ENCODE measurements around the gene BLVRB.
"Not testable (repeated sequence)": the region's sequence is repeated elsewhere in the genome, so short reads cannot be mapped to it uniquely, and the experiment has no call there.

Gene BLVRB

GRCh38 chr19:40475878-40476644 lies 10.5 kb upstream of the BLVRB start:
- DNase-seq: not testable (repeated sequence)

GRCh38 chr19:40474737-40475136 lies 9.2 kb upstream of the BLVRB start:
- no peak for DNase-seq

GRCh38 chr19:40472516-40472915 lies 7.0 kb upstream of the BLVRB start:
- no peak for DNase-seq

- DNase-seq: no peak
Measured at GRCh38 chr19:40471111-40471510, 5.6 kb upstream of the BLVRB start.

- no peak for DNase-seq
Measured at GRCh38 chr19:40469011-40469410, 3.5 kb upstream of the BLVRB start.

- no peak for DNase-seq
Measured at GRCh38 chr19:40466985-40467734, 1.6 kb upstream of the BLVRB start, which contains the start of gene SPTBN4. Gene SPTBN4 (plus strand): TSS chr19:40467001. CDS start chr19:40472622, 5,621 bp downstream.

- DNase-seq: no peak
Measured at GRCh38 chr19:40466219-40466984, 857 bp upstream of the BLVRB start.

GRCh38 chr19:40465025-40465556 lies 454 bp downstream of the BLVRB start:
- DNase-seq: peak; percentile 53

GRCh38 chr19:40464059-40465024 lies 1.2 kb downstream of the BLVRB start:
- DNase-seq: no peak

- DNase-seq: not testable (repeated sequence)
Measured at GRCh38 chr19:40463587-40464037, 1.9 kb downstream of the BLVRB start.

GRCh38 chr19:40461669-40462221 lies 3.8 kb downstream of the BLVRB start:
- no peak for DNase-seq

GRCh38 chr19:40460185-40460584 lies 5.4 kb downstream of the BLVRB start:
- DNase-seq: no peak

- DNase-seq: no peak
Measured at GRCh38 chr19:40458597-40458974, 7.0 kb downstream of the BLVRB start.

GRCh38 chr19:40457953-40458596 lies 7.5 kb downstream of the BLVRB start:
- no peak for DNase-seq

GRCh38 chr19:40457048-40457447 lies 8.5 kb downstream of the BLVRB start:
- no peak for DNase-seq

GRCh38 chr19:40453943-40454342 lies 11.6 kb downstream of the BLVRB start:
- DNase-seq: not testable (repeated sequence)

- DNase-seq: no peak
Measured at GRCh38 chr19:40453151-40453735, 12.3 kb downstream of the BLVRB start.

- no peak for DNase-seq
Measured at GRCh38 chr19:40452016-40452415, 13.5 kb downstream of the BLVRB start.

GRCh38 chr19:40450664-40451063 lies 14.9 kb downstream of the BLVRB start:
- no peak for DNase-seq

GRCh38 chr19:40449506-40449905 lies 16.0 kb downstream of the BLVRB start:
- DNase-seq: no peak
